Calu3 (cell line): ENCODE data around the gene MAP2K7. TPM values are rescaled to one million over a fixed set of nuclear protein-coding genes. Genes with fewer than 3 reads are reported as not detected.

ENCODE experiments used
- Bru-seq: library from RNA; stranded (reverse); fragments of 400-500 nt; gene quantifications from one replicate; lab custom pipeline; 2021; lab: Mats Ljungman, UMichigan
- BruChase-seq, 2 experiments: library from RNA; stranded (reverse); fragments of 400-500 nt; gene quantifications; one replicate each; lab custom pipeline; 2021; lab: Mats Ljungman, UMichigan
- BruUV-seq: library from RNA; stranded (reverse); fragments of 400-500 nt; replicated peaks from 2 replicates; lab custom pipeline; 2021; lab: Mats Ljungman, UMichigan
- CTCF ChIA-PET: fragments of 300-600 bp; sonication (Branson Sonifier 250); formaldehyde crosslinking; loops from one replicate; lab custom pipeline; 2022; ENCODE audit warnings: antibody characterized with exemption; lab: Charles Lee
- DNase-seq: peaks from one replicate; pipeline ENCODE4 v3.0.0; 2022
- H3K27ac Mint-ChIP-seq: one replicate; pipeline ENCODE4 v1.8.0; 2022; ENCODE audit warnings: mixed read lengths; ENCODE audit not compliant: unreplicated experiment
- H3K27me3 Mint-ChIP-seq: one replicate; pipeline ENCODE4 v1.8.0; 2022; ENCODE audit warnings: mixed read lengths; ENCODE audit not compliant: unreplicated experiment
- H3K36me3 Mint-ChIP-seq: one replicate; pipeline ENCODE4 v1.8.0; 2022; ENCODE audit warnings: mild to moderate bottlenecking, moderate library complexity, mixed read lengths; ENCODE audit not compliant: insufficient read depth, unreplicated experiment
- H3K4me1 Mint-ChIP-seq: one replicate; pipeline ENCODE4 v1.8.0; 2022; ENCODE audit warnings: mild to moderate bottlenecking, low read depth, mixed read lengths; ENCODE audit not compliant: unreplicated experiment
- H3K4me3 Mint-ChIP-seq: one replicate; pipeline ENCODE4 v1.8.0; 2022; ENCODE audit warnings: mild to moderate bottlenecking, low read depth, moderate library complexity, mixed read lengths; ENCODE audit not compliant: unreplicated experiment
- H3K9me3 Mint-ChIP-seq: one replicate; pipeline ENCODE4 v1.8.0; 2022; ENCODE audit warnings: low read depth, mixed read lengths; ENCODE audit not compliant: unreplicated experiment
- CTCF ChIP-seq: fragments of 200-600 bp; IDR thresholded peaks from one replicate; pipeline ENCODE4 v1.8.0; 2022; ENCODE audit warnings: antibody characterized with exemption; ENCODE audit not compliant: unreplicated experiment
- intact Hi-C: fragments of 100-400 bp; cut with micrococcal nuclease; formaldehyde crosslinking; loops from one replicate; pipeline ENCODE4 v1.10.0; 2022; ENCODE audit not compliant: unreplicated experiment
- long read RNA-seq: library from polyadenylated mRNA; stranded (forward); transcript quantifications from one replicate; pipeline ENCODE4 v2.0.0, GENCODE V29; 2022
- total RNA-seq: library from RNA; stranded (reverse); gene quantifications from 2 replicates; pipeline ENCODE4 v1.2.3, GENCODE V29; 2022

The MAP2K7 gene
- total RNA-seq (27.0 and 28.0 TPM in 2 replicates), Bru-seq, nascent RNA (percentile 57 among the genes with signal in this experiment), BruChase-seq, experiment 1, labeled RNA remaining after a 6-hour chase (percentile 78 among the genes with signal in this experiment), BruChase-seq, experiment 2, labeled RNA remaining after a 2-hour chase (percentile 83 among the genes with signal in this experiment)
- long read RNA-seq, partial matches to known transcripts: 1 of 10 reads
- long read RNA-seq, other reads (novel, unspliced or antisense): 6 of 10 reads

GRCh38 chr19:7903244-7904073 is at the start of gene MAP2K7:
Gene MAP2K7 (plus strand): TSS chr19:7903877. CDS start chr19:7903945, 68 bp downstream.
- peaks cover 16% of the 10 kb centered on the region for H3K4me1 Mint-ChIP-seq
- H3K27ac Mint-ChIP-seq: peak within 1 kb of the TSS; percentile 95
- peaks cover 45% of the 10 kb centered on the region for H3K36me3 Mint-ChIP-seq
- CTCF ChIA-PET: interaction anchor here (0.6 to 1.5 kb wide), 4 partner anchors 9 to 50 kb away, joined by 3 to 5 read pairs (median 4); partner anchors contain the start of gene SNAPC2
- no peaks in the 10 kb centered on the region for H3K9me3 Mint-ChIP-seq
- intact Hi-C loops: no loop called here
- H3K4me3 Mint-ChIP-seq: peak within 1 kb of the TSS; percentile 90
- DNase-seq: peak; percentile 98
- no peak for TF ChIP-seq CTCF
- no peaks in the 10 kb centered on the region for H3K27me3 Mint-ChIP-seq
- BruUV-seq: no TSS peak

DNA sequence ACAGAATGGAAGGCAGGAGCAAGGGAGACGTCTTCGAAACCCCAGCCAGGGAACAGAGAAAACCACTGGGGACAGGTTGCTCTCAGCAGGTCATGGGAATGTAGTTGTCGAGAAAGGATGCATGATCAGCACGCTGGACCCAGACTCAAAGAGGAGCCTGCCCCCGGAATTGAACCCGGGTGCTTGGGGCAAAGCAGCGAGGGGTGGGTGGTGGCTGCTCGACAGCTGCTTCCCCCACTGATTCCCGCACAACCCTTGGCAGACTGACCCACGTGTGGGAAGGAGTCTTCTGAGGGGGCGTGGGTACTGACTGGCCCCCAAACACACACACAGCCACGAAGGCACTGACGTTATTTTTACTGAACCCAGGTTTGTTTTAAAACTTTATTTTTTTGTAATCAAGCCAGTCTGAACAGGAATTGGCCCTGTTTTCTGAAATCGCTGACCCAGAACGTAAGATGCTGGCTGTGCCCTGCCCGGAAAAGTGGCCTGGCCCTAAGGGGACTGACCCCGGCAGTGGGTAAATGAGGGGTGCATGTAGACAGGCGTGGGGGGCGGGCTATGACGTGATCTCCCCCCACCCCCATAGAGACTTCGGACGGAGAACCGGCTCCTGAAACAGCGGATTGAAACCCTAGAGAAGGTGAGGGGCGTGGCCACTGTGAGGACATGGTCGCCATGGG is 48.1 kb upstream of the MAP2K7 start:
- CTCF ChIA-PET: no interaction called here
- no peak for TF ChIP-seq CTCF
- BruUV-seq: no TSS peak
- intact Hi-C loops: no loop called here
- Mint-ChIP-seq H3K36me3 (peaks cover 14% of the 10 kb centered on the region), H3K27me3 (no peaks in the 10 kb centered on the region), H3K4me3 (no peak overlapping the region), H3K9me3 (no peaks in the 10 kb centered on the region), H3K27ac (no peak overlapping the region), H3K4me1 (peaks cover 13% of the 10 kb centered on the region)
- DNase-seq: no peak

DNA sequence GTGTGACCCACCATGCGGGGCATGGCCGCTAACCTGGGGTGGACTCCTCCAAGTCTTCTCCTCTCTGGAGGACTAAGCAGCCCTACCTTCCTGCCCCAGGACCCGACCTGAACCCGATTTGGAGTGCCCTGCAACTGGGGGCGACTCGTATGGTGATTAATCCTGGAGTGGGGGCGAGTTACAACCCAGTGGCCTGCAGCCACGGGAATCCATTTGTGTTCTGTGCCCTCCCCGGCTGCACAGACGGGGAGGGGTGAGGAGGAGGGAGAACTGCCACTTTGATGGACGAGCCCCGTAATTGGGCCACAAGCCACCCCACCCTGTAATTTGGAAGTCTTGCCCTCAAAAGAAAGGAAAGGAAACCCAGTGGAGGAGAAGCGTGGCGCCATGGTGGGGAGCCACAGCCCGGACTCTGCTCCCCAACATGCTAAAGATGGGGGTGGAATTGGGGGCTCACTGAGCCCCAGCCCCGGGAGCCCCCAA is 47.5 kb upstream of the MAP2K7 start:
- intact Hi-C loops: no loop called here
- peaks cover 13% of the 10 kb centered on the region for H3K4me1 Mint-ChIP-seq
- no peak for TF ChIP-seq CTCF
- H3K4me3 Mint-ChIP-seq: no peak overlapping the region
- no TSS peak for BruUV-seq
- no peaks in the 10 kb centered on the region for H3K9me3 Mint-ChIP-seq
- DNase-seq: no peak
- H3K27ac Mint-ChIP-seq: no peak overlapping the region
- H3K36me3 Mint-ChIP-seq: peaks cover 14% of the 10 kb centered on the region
- CTCF ChIA-PET: no interaction called here
- no peaks in the 10 kb centered on the region for H3K27me3 Mint-ChIP-seq
